ENCODE measurements around the gene PEX13. TPM values are rescaled to one million over a fixed set of nuclear protein-coding genes. Genes with fewer than 3 reads are reported as not detected.
A peak's percentile ranks its signal among the peaks of the same experiment; 100 is the strongest.

The PEX13 gene
- total RNA-seq, 2 donors from 2014 or later: 18.2 to 19.8 TPM

GRCh38 chr2:60976256-60976850 lies 41.2 kb upstream of the PEX13 start:
- Histone ChIP-seq H3K4me3 (no peak overlapping the region), H3K27ac (peak overlapping the region in 1 of 4 donors; percentile 34), H3K9me3 (no peaks in the 10 kb centered on the region), H3K27me3 (no peaks in the 10 kb centered on the region), H3K4me1 (peaks cover 13% of the 10 kb centered on the region), H3K36me3 (replicated peaks in 1 of 2; ENCODE audit: insufficient read depth in 1 of 2, low read depth in 2 of 2) (no peaks in the 10 kb centered on the region)
- WGBS, 2 donors: 76% methylated on average over 3 of the region's 3 CpGs
- ATAC-seq (no peak), DNase-seq (no peak)
- intact Hi-C loops (cut with DNase I): no loop called here
- TF ChIP-seq POLR2A (IDR thresholded peaks at IDR 0.05) (no peak), CTCF (IDR thresholded peaks at IDR 0.05) (no peak)

- intact Hi-C loops (cut with DNase I): no loop called here
- peaks cover 13% of the 10 kb centered on the region for H3K4me1 ChIP-seq
- no peaks in the 10 kb centered on the region for H3K9me3 ChIP-seq
- ATAC-seq: peak; percentile 42
- no peak overlapping the region for H3K4me3 ChIP-seq
- DNase-seq: no peak
- no peaks in the 10 kb centered on the region for H3K36me3 ChIP-seq (replicated peaks in 1 of 2; ENCODE audit: insufficient read depth in 1 of 2, low read depth in 2 of 2)
- H3K27me3 ChIP-seq: no peaks in the 10 kb centered on the region
- TF ChIP-seq POLR2A (IDR thresholded peaks at IDR 0.05) (no peak), CTCF (IDR thresholded peaks at IDR 0.05) (no peak)
- WGBS, 2 donors: 57 to 63% methylated on average over 5 of the region's 5 CpGs
- H3K27ac ChIP-seq: peak overlapping the region in 1 of 4 donors; percentile 34
Observed at GRCh38 chr2:60976875-60977561, 40.5 kb upstream of the PEX13 start.

GRCh38 chr2:60977562-60977895 lies 40.0 kb upstream of the PEX13 start:
- DNase-seq: no peak
- Histone ChIP-seq H3K27me3 (no peaks in the 10 kb centered on the region), H3K4me1 (peaks cover 13% of the 10 kb centered on the region), H3K9me3 (no peaks in the 10 kb centered on the region), H3K27ac (no peak overlapping the region), H3K36me3 (replicated peaks in 1 of 2; ENCODE audit: insufficient read depth in 1 of 2, low read depth in 2 of 2) (no peaks in the 10 kb centered on the region), H3K4me3 (no peak overlapping the region)
- intact Hi-C loops (cut with DNase I): no loop called here
- TF ChIP-seq POLR2A (IDR thresholded peaks at IDR 0.05) (no peak), CTCF (IDR thresholded peaks at IDR 0.05) (no peak)
- 92 to 100% methylated on average over 1 of the region's 1 CpG for WGBS, 2 donors
- no peak for ATAC-seq

GRCh38 chr2:60979231-60979630 lies 38.3 kb upstream of the PEX13 start:
- 84 to 87% methylated on average over 4 of the region's 4 CpGs for WGBS, 2 donors
- intact Hi-C loops (cut with DNase I): no loop called here
- no peaks in the 10 kb centered on the region for H3K9me3 ChIP-seq

More at GRCh38 chr2:60979231-60979630, 38.3 kb upstream of the PEX13 start:
- H3K27me3 ChIP-seq: no peaks in the 10 kb centered on the region
- no peak overlapping the region for H3K4me3 ChIP-seq
- no peak overlapping the region for H3K27ac ChIP-seq
- no peaks in the 10 kb centered on the region for H3K36me3 ChIP-seq (replicated peaks in 1 of 2; ENCODE audit: insufficient read depth in 1 of 2, low read depth in 2 of 2)
- DNase-seq: no peak
- peaks cover 13% of the 10 kb centered on the region for H3K4me1 ChIP-seq
- no peak for ATAC-seq
- no peak for TF ChIP-seq POLR2A (IDR thresholded peaks at IDR 0.05)
- TF ChIP-seq CTCF (IDR thresholded peaks at IDR 0.05): no peak
